VCaP (cell line): ENCODE measurements around the gene DCLK2.

ENCODE experiments used
- H3K27ac ChIP-seq: fragments of 450-650 bp; 2 replicates; pipeline ENCODE4 v1.5.1; 2017
- TF ChIP-seq, protein P1 (sequence below): fragments of 450-650 bp; conservative IDR thresholded peaks from 2 replicates; pipeline ENCODE4 v1.5.1; 2017; ENCODE audit warnings: mild to moderate bottlenecking, moderate library complexity

The DCLK2 gene

DNA sequence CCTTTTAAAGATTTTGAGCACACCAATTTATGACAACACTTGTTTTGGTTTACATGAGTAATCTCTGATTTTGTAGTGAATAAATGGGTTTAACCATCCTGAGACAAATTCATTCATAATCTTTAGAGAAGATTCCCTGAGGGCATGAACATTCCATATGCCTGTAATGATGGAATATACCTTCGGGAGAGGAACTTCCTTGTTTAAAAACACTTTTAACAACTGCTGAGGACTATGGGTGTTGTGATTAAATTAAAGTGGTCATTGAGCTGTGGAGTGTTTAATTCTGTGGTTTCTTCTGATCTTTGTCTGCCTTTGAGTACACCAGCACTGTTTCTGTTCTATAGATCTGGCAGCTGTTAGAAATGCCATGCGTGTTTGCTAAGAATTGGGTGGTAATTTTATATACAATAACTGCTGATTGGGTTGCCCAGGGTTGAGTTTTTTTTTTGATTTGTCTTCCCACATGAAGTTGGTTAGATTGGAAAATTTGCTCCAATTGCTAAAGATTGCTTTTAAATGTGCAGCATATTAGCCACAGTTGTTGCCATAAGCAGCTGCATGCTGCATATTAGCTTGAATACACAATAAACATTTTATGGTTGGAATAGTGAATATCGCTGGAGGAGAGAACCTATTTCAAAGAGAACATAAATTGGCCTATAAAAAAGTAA is 86.8 kb downstream of the DCLK2 start:
- TF ChIP-seq, protein P1, sequence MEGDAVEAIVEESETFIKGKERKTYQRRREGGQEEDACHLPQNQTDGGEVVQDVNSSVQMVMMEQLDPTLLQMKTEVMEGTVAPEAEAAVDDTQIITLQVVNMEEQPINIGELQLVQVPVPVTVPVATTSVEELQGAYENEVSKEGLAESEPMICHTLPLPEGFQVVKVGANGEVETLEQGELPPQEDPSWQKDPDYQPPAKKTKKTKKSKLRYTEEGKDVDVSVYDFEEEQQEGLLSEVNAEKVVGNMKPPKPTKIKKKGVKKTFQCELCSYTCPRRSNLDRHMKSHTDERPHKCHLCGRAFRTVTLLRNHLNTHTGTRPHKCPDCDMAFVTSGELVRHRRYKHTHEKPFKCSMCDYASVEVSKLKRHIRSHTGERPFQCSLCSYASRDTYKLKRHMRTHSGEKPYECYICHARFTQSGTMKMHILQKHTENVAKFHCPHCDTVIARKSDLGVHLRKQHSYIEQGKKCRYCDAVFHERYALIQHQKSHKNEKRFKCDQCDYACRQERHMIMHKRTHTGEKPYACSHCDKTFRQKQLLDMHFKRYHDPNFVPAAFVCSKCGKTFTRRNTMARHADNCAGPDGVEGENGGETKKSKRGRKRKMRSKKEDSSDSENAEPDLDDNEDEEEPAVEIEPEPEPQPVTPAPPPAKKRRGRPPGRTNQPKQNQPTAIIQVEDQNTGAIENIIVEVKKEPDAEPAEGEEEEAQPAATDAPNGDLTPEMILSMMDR: no peak
- no peak overlapping the region for H3K27ac ChIP-seq

DNA sequence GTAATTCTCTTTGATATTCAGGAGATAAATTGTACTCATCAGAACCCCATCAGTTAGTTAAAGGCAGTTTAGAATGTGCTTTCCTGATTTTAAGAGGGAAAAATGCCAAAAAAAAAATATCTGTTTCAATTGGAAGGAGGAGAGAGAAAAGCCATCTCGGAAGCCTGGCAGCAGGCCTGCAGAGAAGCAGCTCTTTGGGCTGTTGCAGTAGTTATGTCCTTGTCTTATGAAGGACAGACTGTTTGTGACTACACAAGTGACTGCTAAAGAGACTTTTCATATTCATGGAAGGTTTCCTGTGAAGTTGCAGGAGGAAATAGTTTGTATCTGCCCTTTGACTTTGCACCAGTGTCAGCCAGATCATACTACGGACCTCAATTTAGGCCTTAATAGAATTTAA is 88.8 kb downstream of the DCLK2 start:
- no peak overlapping the region for H3K27ac ChIP-seq
- TF ChIP-seq, protein P1: no peak

DNA sequence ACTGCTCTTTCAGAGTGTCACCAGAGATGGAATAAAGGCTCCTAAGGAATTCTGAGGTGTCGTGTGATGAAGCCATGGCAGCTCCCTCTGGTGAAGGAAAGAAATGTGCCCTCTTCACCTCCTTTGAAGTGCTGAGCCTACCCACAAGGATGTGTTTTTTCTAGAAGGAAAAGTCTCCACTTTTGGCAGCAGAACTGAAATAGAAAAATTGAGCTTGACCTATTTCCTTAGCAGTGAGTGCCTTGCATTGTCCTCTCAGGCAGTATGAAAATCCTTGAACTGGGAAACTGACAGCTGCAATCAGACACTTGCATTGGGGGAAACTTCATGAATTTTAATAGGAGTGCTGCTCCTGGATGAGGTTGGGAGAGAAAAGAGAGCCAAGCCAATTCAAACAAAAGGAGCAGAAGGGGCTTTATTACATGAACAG is 95.2 kb downstream of the DCLK2 start:
- no peak overlapping the region for H3K27ac ChIP-seq
- TF ChIP-seq, protein P1: no peak

DNA sequence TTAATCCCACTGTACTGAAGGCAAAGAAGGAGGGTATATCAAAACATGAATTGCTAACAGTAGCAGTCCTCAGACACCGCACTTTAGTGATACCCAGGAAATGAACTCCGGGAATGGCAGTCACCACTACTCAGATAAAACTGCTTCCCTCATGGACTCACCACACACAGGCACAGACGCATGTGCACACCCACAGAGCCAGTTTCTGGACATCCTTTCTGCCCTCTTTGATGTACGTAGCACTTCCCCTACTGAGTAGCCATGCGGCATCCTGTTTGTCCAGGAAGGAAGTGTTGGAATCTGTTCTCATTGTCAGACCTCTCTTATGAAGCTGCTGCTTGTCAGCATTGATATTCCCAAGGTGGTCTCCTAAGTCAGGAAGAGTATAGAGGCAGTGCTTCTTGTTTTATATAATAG is 95.7 kb downstream of the DCLK2 start:
- TF ChIP-seq, protein P1: no peak
- no peak overlapping the region for H3K27ac ChIP-seq

DNA sequence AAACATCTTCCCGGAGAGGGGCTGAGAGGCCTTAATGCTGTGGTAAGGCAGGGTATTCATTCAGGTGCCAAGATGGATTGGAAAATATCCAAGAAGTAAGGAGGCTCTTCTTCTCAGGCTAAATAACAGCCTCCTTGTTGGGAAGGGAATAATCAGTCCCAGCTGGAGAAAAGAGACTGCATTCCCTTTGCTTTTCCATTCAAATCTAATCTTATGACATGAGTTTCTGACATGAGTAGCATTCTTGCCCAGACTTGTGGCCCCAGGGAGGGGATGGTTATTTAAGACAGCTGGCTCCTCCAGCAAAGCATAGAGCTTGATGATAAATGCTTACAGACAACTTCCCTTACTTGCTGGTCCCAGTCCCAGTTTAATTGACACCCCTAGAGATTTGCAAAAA is 98.3 kb downstream of the DCLK2 start:
- H3K27ac ChIP-seq: no peak overlapping the region
- TF ChIP-seq, protein P1: no peak

DNA sequence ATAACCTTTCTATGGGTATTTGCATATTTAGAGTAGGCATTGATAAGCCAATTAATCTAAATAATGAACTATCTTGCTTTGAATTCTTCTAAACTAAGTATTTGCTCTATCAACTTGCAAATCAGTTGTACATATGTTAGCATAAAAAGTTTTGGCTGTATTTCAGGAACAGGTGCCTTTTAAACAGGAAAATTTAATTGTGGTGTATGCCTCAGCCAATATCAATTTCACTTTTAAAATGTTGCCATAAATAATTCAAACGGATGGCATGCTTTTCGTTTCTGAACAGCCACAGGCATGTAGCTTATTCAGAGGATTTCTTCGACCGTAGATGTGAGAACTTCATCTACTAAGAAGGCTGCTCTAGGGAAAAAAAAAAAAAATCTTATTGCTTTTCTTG is 99.9 kb downstream of the DCLK2 start:
- TF ChIP-seq, protein P1: no peak
- no peak overlapping the region for H3K27ac ChIP-seq

DNA sequence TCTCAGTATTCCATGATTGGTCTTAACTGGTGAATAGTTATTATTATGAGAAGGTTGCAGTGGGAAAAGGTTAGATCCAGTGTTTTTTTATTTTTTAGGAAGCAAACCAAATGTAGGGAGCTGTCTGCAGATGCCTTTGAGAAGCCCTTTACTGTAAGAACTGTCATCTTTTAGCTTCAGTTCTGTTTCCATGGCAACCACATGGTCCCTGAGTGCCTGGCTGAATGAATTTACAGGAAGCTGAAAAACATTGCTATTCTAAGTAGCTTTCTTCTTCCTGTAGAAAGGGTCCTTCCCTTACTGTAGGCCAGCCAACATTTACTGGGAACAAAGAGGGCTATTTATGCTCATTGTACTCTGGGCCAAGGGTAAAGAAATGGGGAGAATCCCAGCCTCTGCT is 103.3 kb downstream of the DCLK2 start:
- no peak overlapping the region for H3K27ac ChIP-seq
- TF ChIP-seq, protein P1: no peak
